ENCODE data around the gene LEF1. TPM values are rescaled to one million over a fixed set of nuclear protein-coding genes. Genes with fewer than 3 reads are reported as not detected.

LEF1 gene
- total RNA-seq, 2 experiments from 2014 or later, result 205 to 246 TPM

DNA sequence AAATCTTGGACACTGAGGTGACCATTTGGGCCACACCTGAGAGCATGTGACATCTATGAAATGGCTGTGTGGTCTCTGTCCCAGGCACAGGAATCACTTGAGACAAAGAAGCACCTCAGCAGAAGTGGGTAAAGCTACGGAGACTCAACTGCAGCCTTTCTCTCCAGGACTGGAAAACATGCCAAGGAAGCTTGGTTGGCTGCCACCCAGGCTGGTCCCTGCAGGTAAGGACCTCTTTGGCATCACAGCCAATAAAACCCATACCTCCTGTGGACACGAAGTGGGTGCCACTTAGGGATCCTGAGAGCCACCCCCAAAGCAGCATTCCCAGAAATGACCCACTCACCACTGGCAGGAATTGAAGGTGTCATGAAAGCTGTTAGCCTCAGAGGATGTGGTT is 74.6 kb downstream of the LEF1 start:
- ATAC-seq, result no peak
- peak overlapping the region; percentile 45 for H3K27ac Mint-ChIP-seq
- H3K36me3 Mint-ChIP-seq (ENCODE audit: low read depth), result peaks cover 70% of the 10 kb centered on the region
- peaks cover 80% of the 10 kb centered on the region for H3K4me1 Mint-ChIP-seq (ENCODE audit: low read depth)
- no peak for DNase-seq
- POLR2A ChIA-PET, result interaction anchor here (2.8 kb wide), 1 partner anchor 14 kb away, joined by 14 read pairs; no protein-coding TSS in a partner anchor
- no peaks in the 10 kb centered on the region for H3K27me3 Mint-ChIP-seq (ENCODE audit: low read depth)
- H3K4me3 Mint-ChIP-seq, result no peak overlapping the region
- no peaks in the 10 kb centered on the region for H3K9me3 Mint-ChIP-seq (ENCODE audit: insufficient read depth)
- CTCF ChIA-PET, result interaction anchor here (0.8 to 2.8 kb wide), 13 partner anchors 7 to 418 kb away, joined by 3 to 13 read pairs (median 4); no protein-coding TSS in a partner anchor

DNA sequence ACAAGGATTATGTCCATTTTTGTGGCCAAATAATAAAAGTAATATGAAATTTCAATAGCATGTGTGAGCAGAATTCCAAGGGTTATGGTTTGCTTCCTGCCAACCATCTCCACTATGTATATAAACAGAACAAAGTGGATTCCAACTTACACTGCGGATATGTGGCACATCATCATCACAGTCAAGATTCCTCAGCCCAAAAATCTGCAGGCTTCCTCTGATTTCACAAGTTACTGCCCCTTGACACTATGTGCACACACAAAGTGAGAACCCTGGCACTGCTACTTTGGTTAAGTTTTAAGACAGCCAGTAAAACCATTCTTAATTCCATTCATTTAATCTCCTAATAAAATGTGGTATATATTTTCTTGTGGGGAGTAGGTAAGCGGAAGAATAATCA is 76.4 kb downstream of the LEF1 start:
- H3K27ac Mint-ChIP-seq, result peak overlapping the region; percentile 71
- H3K27me3 Mint-ChIP-seq (ENCODE audit: low read depth), result no peaks in the 10 kb centered on the region
- H3K4me1 Mint-ChIP-seq (ENCODE audit: low read depth), result peaks cover 79% of the 10 kb centered on the region
- DNase-seq (no peak), ATAC-seq (peak; percentile 39)
- POLR2A ChIA-PET, result interaction anchor here (0.7 kb wide), 1 partner anchor 29 kb away, joined by 3 read pairs; no protein-coding TSS in a partner anchor
- H3K9me3 Mint-ChIP-seq (ENCODE audit: insufficient read depth), result no peaks in the 10 kb centered on the region
- H3K4me3 Mint-ChIP-seq, result no peak overlapping the region
- CTCF ChIA-PET, result interaction anchor here (1.0 to 2.8 kb wide), 6 partner anchors 10 to 62 kb away, joined by 3 to 13 read pairs (median 5); no protein-coding TSS in a partner anchor
- peaks cover 75% of the 10 kb centered on the region for H3K36me3 Mint-ChIP-seq (ENCODE audit: low read depth)

DNA sequence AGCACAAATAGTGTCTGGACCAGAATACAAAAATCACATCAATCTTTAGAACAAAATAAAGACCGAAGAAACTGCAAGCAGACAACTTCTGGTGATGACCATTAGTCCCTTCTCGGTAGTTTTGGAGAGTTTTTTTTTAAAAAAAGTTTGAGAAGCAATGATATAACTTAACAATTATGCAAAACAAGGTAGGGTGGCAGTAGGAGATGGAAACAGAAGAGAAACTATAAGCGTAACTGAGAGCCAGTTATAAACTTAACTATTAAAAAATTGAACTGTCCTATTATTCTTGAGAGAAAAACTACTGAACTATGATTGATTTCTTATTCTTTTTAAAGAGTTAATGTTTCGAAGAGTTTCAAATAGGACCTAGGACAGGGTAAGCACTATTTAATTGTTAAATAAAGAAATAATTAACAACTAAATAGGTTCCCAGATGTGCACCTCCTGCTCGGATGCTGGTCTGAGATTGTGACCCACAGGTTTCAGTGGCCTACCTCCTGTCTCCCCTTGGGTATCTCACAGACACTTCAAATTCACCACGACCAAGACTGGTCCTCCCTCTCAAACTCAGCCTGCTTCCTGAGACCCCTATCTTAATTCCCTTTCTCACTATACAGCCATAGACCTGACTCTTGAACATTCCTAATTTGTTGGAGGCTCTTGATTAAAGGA is 81.3 kb downstream of the LEF1 start:
- Mint-ChIP-seq H3K27ac (no peak overlapping the region), H3K4me1 (ENCODE audit: low read depth) (peaks cover 55% of the 10 kb centered on the region), H3K4me3 (no peak overlapping the region), H3K27me3 (ENCODE audit: low read depth) (no peaks in the 10 kb centered on the region), H3K36me3 (ENCODE audit: low read depth) (peaks cover 77% of the 10 kb centered on the region), H3K9me3 (ENCODE audit: insufficient read depth) (no peaks in the 10 kb centered on the region)
- DNase-seq (no peak), ATAC-seq (no peak)
- ChIA-PET POLR2A (no interaction called here), CTCF (interaction anchor here (0.7 to 1.7 kb wide), 4 partner anchors 7 to 68 kb away, joined by 3 to 5 read pairs (median 4); no protein-coding TSS in a partner anchor)

DNA sequence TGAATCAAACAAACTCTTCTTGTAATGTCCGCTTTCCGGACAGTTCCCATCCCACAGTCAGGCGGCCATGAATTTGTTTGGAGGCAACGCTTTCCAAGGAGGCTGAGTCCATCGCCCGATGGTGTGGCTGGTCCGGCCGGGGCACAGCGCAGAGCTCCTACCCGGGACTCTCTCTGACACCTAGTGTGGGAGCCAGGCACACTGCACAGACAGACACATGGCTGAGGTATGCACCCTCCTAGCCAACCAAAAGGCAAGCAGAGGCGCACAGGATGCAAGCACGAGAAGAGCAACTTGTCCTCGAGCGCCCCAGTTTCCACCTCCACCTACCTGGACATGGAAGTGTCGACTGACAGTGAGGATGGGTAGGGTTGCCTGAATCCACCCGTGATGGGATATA is 87.5 kb downstream of the LEF1 start:
- peak; percentile 46 for DNase-seq
- peaks cover 62% of the 10 kb centered on the region for H3K4me1 Mint-ChIP-seq (ENCODE audit: low read depth)
- H3K27me3 Mint-ChIP-seq (ENCODE audit: low read depth), result no peaks in the 10 kb centered on the region
- H3K4me3 Mint-ChIP-seq, result peak overlapping the region; percentile 67
- H3K36me3 Mint-ChIP-seq (ENCODE audit: low read depth), result peaks cover 74% of the 10 kb centered on the region
- H3K27ac Mint-ChIP-seq, result peak overlapping the region; percentile 91
- ChIA-PET CTCF (interaction anchor here (1.2 to 2.4 kb wide), 6 partner anchors 11 to 62 kb away, joined by 3 to 19 read pairs (median 5); no protein-coding TSS in a partner anchor), POLR2A (interaction anchor here (1.0 to 1.5 kb wide), 5 partner anchors 26 to 78 kb away, joined by 3 to 5 read pairs (median 4); no protein-coding TSS in a partner anchor)
- peak; percentile 72 for ATAC-seq
- no peaks in the 10 kb centered on the region for H3K9me3 Mint-ChIP-seq (ENCODE audit: insufficient read depth)

DNA sequence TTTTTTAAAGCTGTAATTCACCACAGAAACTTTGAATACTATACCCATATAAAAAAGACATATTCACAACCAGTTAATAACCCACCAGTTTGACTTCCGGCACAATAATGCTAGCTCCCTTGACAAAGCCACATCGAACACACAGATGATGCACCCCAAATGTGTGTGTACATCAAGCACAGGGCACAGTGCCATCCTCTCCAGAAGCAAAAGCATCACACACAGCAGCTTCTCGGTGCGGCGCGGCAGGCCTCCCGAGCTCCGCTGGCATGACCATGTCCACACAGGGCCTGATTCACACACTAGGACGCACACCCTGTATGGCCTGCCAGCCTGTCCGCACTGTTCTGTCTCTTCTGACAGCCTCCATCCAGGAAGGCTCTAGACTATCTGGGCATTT is 88.0 kb downstream of the LEF1 start:
- no peaks in the 10 kb centered on the region for H3K9me3 Mint-ChIP-seq (ENCODE audit: insufficient read depth)
- peaks cover 73% of the 10 kb centered on the region for H3K36me3 Mint-ChIP-seq (ENCODE audit: low read depth)
- H3K27ac Mint-ChIP-seq, result peak overlapping the region; percentile 91
- H3K4me3 Mint-ChIP-seq, result peak overlapping the region; percentile 67
- DNase-seq, result peak; percentile 62
- ChIA-PET POLR2A (interaction anchor here (0.8 to 1.5 kb wide), 6 partner anchors 27 to 79 kb away, joined by 3 to 5 read pairs (median 4); no protein-coding TSS in a partner anchor), CTCF (interaction anchor here (0.9 to 2.4 kb wide), 7 partner anchors 12 to 492 kb away, joined by 3 to 19 read pairs (median 5); no protein-coding TSS in a partner anchor)
- peak; percentile 82 for ATAC-seq
- H3K4me1 Mint-ChIP-seq (ENCODE audit: low read depth), result peaks cover 62% of the 10 kb centered on the region
- H3K27me3 Mint-ChIP-seq (ENCODE audit: low read depth), result no peaks in the 10 kb centered on the region

DNA sequence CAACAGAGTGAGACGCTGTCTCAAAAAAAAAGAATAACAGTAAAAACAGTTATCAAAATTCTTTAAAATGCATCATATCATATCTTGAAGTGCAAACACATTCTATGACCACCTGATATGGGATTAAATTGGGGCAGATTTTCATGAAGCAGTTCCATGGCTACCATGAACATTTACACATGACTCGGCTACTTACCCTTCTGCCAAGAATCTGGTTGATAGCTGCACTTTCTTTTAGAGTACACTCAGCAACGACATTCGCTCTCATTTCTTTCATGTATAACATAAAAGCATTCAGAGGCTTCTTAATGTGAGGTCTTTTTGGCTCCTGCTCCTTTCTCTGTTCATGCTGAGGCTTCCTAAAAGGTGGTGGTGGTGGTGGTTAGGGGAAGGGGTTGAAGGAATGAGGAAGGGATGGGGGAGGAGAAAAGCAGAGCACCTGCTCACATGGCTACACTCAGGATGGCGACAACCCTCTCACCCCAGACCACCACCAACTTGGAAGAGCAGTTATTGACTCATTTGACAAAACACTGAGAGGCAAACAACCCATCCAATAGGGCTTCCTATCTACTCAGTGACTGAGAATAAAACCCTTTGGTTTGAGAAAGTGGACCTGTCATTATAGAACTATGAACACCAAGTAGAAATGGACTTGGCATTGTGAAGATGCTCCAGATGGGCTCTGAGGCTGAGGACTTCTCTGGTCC is 90.6 kb downstream of the LEF1 start:
- H3K9me3 Mint-ChIP-seq (ENCODE audit: insufficient read depth), result no peaks in the 10 kb centered on the region
- ChIA-PET POLR2A (no interaction called here), CTCF (interaction anchor here (1.0 kb wide), 1 partner anchor 36 kb away, joined by 3 read pairs; no protein-coding TSS in a partner anchor)
- no peak overlapping the region for H3K4me3 Mint-ChIP-seq
- ATAC-seq, result no peak
- peak overlapping the region; percentile 86 for H3K27ac Mint-ChIP-seq
- peaks cover 77% of the 10 kb centered on the region for H3K36me3 Mint-ChIP-seq (ENCODE audit: low read depth)
- H3K27me3 Mint-ChIP-seq (ENCODE audit: low read depth), result no peaks in the 10 kb centered on the region
- peaks cover 68% of the 10 kb centered on the region for H3K4me1 Mint-ChIP-seq (ENCODE audit: low read depth)
- no peak for DNase-seq

DNA sequence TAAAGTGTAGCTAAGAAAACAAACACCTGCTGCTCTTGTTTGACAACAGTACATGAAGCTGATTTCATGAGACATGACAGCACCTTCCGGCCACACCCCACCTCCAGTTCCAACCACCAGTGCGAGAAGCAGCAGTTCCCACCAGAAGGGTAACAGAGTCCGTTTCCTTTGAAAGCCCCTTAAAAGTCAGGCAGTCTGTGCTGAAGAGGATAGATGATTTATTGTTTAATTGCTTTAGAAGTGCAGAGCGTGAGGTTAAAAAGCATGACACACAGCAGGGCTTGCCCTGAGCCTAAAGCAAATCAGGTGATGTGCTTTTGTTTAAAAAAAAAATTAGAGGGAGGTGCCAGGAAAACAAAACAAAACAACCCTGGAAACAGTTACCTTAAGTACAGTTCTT is 96.4 kb downstream of the LEF1 start:
- CTCF ChIA-PET, result interaction anchor here (0.9 to 2.2 kb wide), 9 partner anchors 10 to 270 kb away, joined by 3 to 7 read pairs (median 4); no protein-coding TSS in a partner anchor
- Mint-ChIP-seq H3K9me3 (ENCODE audit: insufficient read depth) (no peaks in the 10 kb centered on the region), H3K27me3 (ENCODE audit: low read depth) (no peaks in the 10 kb centered on the region), H3K27ac (peak overlapping the region; percentile 92), H3K4me1 (ENCODE audit: low read depth) (peaks cover 67% of the 10 kb centered on the region), H3K36me3 (ENCODE audit: low read depth) (peaks cover 81% of the 10 kb centered on the region), H3K4me3 (peak overlapping the region; percentile 50)
- ATAC-seq (peak; percentile 91), DNase-seq (peak; percentile 86)
- POLR2A ChIA-PET, result interaction anchor here (0.6 to 2.1 kb wide), 7 partner anchors 11 to 89 kb away, joined by 3 to 9 read pairs (median 3); no protein-coding TSS in a partner anchor

DNA sequence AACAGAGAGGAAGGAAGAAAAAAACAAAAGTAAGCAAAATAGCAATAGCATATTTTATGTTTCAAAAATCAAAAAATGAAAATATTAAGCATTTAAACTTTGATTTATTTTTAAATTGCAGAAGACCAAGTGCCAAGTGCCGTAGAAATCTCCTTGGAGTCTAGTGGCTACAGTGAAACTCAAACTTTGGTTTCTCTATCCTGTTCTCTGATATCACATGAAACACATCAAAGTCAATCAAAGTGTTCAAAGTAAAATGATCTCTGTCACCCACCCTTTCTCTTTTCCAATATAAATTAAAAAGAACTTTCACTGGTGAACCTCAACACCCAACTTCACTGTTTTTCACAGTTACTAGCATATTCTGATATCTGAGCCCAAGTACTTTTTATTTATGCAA is 98.0 kb downstream of the LEF1 start:
- peaks cover 85% of the 10 kb centered on the region for H3K36me3 Mint-ChIP-seq (ENCODE audit: low read depth)
- H3K4me1 Mint-ChIP-seq (ENCODE audit: low read depth), result peaks cover 70% of the 10 kb centered on the region
- ChIA-PET CTCF (interaction anchor here (1.8 to 2.2 kb wide), 2 partner anchors 24 to 35 kb away, joined by 5 to 6 read pairs; no protein-coding TSS in a partner anchor), POLR2A (interaction anchor here (0.6 to 0.7 kb wide), 2 partner anchors 41 to 206 kb away, joined by 3 read pairs; no protein-coding TSS in a partner anchor)
- peak overlapping the region; percentile 76 for H3K27ac Mint-ChIP-seq
- H3K27me3 Mint-ChIP-seq (ENCODE audit: low read depth), result no peaks in the 10 kb centered on the region
- DNase-seq (no peak), ATAC-seq (peak; percentile 46)
- no peaks in the 10 kb centered on the region for H3K9me3 Mint-ChIP-seq (ENCODE audit: insufficient read depth)
- H3K4me3 Mint-ChIP-seq, result peak overlapping the region; percentile 52

DNA sequence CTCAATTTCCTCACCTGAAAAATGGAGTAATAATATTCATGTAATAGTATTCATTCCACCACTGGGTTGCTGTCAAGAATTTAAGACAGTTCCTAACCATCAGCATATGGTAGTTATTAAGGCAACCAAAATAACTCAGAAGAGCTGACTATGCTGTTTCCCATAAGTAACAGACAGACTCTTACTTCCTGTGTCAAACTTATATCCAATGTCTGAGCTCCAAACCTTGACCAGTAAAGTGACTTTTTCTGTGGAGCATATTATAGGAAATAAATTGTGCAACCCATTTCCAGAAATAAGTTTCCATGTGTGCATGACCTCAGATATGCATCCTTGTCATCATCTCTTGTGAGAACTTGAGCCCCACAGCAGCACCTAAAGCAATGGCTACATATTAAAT is 100.3 kb downstream of the LEF1 start:
- ATAC-seq, result no peak
- H3K27me3 Mint-ChIP-seq (ENCODE audit: low read depth), result no peaks in the 10 kb centered on the region
- peaks cover 76% of the 10 kb centered on the region for H3K36me3 Mint-ChIP-seq (ENCODE audit: low read depth)
- peak overlapping the region; percentile 66 for H3K27ac Mint-ChIP-seq
- POLR2A ChIA-PET, result interaction anchor here (0.9 to 2.2 kb wide), 2 partner anchors 9 to 15 kb away, joined by 3 to 11 read pairs; no protein-coding TSS in a partner anchor
- DNase-seq, result no peak
- no peaks in the 10 kb centered on the region for H3K9me3 Mint-ChIP-seq (ENCODE audit: insufficient read depth)
- H3K4me1 Mint-ChIP-seq (ENCODE audit: low read depth), result peaks cover 61% of the 10 kb centered on the region
- no peak overlapping the region for H3K4me3 Mint-ChIP-seq
- CTCF ChIA-PET, result interaction anchor here (0.9 to 3.9 kb wide), 4 partner anchors 9 to 49 kb away, joined by 3 to 15 read pairs (median 4); no protein-coding TSS in a partner anchor

DNA sequence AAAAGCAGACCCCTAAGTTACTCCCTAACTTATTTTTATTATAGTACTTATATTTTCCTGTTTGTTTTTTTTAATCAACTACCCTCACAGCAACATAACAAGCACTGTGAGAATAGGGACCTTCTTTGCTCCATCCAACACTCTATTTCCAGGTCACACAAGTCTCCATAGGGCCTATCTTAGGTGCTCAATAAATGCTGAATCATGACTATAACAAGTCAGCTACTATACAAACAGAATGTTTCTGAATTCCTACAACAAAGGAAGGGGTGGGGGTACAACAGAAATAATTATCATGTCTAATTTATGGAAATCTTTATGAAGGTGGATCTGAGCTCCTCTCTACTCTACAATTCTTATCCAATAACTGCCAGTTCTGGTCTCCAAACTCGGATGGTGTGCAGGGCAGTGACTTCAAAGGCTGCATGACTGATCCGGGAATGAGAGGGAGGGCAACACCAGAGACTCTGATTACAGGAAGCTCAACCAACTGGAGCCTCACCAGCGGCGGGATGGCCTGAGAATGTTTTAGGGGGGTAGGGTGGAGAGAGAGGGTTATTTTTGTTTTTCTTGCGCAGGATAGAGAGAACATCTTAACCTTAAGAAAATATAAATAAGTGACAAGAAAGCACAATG is 107.9 kb downstream of the LEF1 start:
- H3K27me3 Mint-ChIP-seq (ENCODE audit: low read depth), result no peaks in the 10 kb centered on the region

DNA sequence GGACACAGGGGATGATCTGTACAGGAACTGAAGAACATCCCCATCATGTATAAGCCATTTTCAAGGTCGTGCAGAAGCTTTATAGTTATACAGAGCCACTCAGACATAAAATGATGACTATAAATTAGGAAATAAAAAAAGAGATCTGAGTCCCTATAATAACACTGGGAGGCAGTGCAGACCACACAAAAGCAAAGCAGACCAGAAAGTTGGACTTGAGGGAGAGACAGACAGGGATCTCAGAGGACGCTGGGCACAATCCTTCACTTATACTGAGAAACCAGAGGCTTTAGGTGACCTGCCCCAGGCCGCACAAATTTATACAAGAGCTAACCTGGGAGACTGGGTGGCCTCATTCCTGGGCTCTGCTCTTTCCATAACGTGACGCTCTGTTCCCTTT is 108.6 kb downstream of the LEF1 start:
- Mint-ChIP-seq H3K36me3 (ENCODE audit: low read depth) (peaks cover 54% of the 10 kb centered on the region), H3K9me3 (ENCODE audit: insufficient read depth) (no peaks in the 10 kb centered on the region), H3K27ac (no peak overlapping the region), H3K27me3 (ENCODE audit: low read depth) (no peaks in the 10 kb centered on the region), H3K4me1 (ENCODE audit: low read depth) (peaks cover 33% of the 10 kb centered on the region), H3K4me3 (no peak overlapping the region)
- ATAC-seq, result no peak
- no peak for DNase-seq
- ChIA-PET CTCF (interaction anchor here (1.1 to 2.5 kb wide), 7 partner anchors 8 to 453 kb away, joined by 3 to 11 read pairs (median 5); no protein-coding TSS in a partner anchor), POLR2A (interaction anchor here (0.6 kb wide), 1 partner anchor 8 kb away, joined by 3 read pairs; no protein-coding TSS in a partner anchor)

More for the DNA sequence above, 107.9 kb downstream of the LEF1 start:
- DNase-seq (no peak), ATAC-seq (no peak)
- Mint-ChIP-seq H3K4me3 (no peak overlapping the region), H3K4me1 (ENCODE audit: low read depth) (peaks cover 30% of the 10 kb centered on the region), H3K27ac (peak overlapping the region; percentile 26), H3K36me3 (ENCODE audit: low read depth) (peaks cover 52% of the 10 kb centered on the region), H3K9me3 (ENCODE audit: insufficient read depth) (no peaks in the 10 kb centered on the region)
- CTCF ChIA-PET, result interaction anchor here (1.1 to 2.5 kb wide), 5 partner anchors 11 to 55 kb away, joined by 3 to 7 read pairs (median 5); no protein-coding TSS in a partner anchor
- POLR2A ChIA-PET, result interaction anchor here (1.7 kb wide), 1 partner anchor 11 kb away, joined by 4 read pairs; no protein-coding TSS in a partner anchor

Measured in activated CD8-positive, alpha-beta T cell treated with anti-CD3 and anti-CD28 coated beads, Interleukin-2, amount 10 ng/mL, durations not matched to agents 7 days and 5 days (primary cell).